ENCODE measurements around the gene ANKRD11. TPM values are rescaled to one million over a fixed set of nuclear protein-coding genes. Genes with fewer than 3 reads are reported as not detected.

ANKRD11 gene
- total RNA-seq, 1 donor from 2014 or later, result 133 TPM

DNA sequence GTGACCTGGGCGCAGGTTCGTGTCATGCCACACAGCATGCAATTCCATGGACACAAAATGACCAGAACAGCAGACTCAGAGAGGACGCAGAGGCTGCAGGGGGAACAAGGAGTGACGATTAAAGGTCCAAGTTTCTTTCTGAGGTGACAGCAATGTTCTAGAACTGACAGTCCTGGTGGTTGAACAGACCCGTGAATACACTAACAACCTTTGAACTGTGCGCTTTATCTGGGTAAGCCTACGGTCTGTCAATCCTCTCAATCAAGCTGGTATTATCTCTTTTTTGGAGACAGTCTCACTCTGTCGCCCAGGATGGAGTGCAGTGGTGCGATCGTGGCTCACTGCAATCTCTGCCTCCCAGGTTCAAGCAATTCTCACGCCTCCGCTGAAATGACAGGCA is 138.7 kb downstream of the ANKRD11 start:
- TF ChIP-seq, protein P1, sequence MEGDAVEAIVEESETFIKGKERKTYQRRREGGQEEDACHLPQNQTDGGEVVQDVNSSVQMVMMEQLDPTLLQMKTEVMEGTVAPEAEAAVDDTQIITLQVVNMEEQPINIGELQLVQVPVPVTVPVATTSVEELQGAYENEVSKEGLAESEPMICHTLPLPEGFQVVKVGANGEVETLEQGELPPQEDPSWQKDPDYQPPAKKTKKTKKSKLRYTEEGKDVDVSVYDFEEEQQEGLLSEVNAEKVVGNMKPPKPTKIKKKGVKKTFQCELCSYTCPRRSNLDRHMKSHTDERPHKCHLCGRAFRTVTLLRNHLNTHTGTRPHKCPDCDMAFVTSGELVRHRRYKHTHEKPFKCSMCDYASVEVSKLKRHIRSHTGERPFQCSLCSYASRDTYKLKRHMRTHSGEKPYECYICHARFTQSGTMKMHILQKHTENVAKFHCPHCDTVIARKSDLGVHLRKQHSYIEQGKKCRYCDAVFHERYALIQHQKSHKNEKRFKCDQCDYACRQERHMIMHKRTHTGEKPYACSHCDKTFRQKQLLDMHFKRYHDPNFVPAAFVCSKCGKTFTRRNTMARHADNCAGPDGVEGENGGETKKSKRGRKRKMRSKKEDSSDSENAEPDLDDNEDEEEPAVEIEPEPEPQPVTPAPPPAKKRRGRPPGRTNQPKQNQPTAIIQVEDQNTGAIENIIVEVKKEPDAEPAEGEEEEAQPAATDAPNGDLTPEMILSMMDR (IDR thresholded peaks at IDR 0.05; ENCODE audit: insufficient read depth, low read length, poor library complexity, severe bottlenecking), result no peak
- no peak overlapping the region for H3K4me3 ChIP-seq (ENCODE audit: low read depth, low read length)
- H3K36me3 ChIP-seq (ENCODE audit: control insufficient read depth, insufficient read depth, low read length), result no peaks in the 10 kb centered on the region
- DNase-seq (ENCODE audit: low read depth), result no peak
- no peaks in the 10 kb centered on the region for H3K27me3 ChIP-seq (ENCODE audit: control insufficient read depth, insufficient read depth, low read length)

DNA sequence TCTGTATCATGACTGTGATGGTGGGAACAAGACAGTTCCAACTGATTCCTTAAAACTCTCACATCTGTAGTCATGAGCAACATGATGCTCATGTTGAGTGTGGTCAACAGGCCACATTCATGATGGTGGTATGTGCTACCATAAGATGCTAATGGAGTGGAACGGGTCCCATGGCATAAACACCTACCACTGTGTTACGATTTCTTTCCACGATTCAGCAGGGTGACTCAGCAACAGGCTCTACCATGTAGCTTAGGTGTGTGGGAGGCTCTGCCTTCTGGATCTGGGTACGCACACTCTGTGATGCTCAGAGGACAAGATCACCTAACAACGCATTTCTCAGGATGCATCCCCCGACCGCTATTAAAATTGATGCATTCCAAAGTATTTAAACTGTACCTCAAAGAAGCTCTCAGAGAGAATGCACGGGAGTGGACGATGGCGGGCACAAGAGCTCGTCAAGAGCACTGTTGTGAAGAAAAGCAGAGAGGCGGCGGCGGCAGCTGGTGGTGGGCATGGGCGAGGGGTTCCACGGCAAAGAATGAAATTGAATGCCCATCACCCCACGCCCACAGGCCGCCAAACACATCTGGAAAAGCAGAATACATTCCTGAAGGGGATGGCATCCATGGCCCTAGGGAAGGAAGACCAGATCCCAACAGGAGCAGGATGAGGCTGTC is 139.5 kb downstream of the ANKRD11 start:
- TF ChIP-seq, protein P1 (IDR thresholded peaks at IDR 0.05; ENCODE audit: insufficient read depth, low read length, poor library complexity, severe bottlenecking), result no peak
- H3K27me3 ChIP-seq (ENCODE audit: control insufficient read depth, insufficient read depth, low read length), result no peaks in the 10 kb centered on the region
- no peaks in the 10 kb centered on the region for H3K36me3 ChIP-seq (ENCODE audit: control insufficient read depth, insufficient read depth, low read length)
- H3K4me3 ChIP-seq (ENCODE audit: low read depth, low read length), result no peak overlapping the region
- DNase-seq (ENCODE audit: low read depth), result peak; percentile 78

DNA sequence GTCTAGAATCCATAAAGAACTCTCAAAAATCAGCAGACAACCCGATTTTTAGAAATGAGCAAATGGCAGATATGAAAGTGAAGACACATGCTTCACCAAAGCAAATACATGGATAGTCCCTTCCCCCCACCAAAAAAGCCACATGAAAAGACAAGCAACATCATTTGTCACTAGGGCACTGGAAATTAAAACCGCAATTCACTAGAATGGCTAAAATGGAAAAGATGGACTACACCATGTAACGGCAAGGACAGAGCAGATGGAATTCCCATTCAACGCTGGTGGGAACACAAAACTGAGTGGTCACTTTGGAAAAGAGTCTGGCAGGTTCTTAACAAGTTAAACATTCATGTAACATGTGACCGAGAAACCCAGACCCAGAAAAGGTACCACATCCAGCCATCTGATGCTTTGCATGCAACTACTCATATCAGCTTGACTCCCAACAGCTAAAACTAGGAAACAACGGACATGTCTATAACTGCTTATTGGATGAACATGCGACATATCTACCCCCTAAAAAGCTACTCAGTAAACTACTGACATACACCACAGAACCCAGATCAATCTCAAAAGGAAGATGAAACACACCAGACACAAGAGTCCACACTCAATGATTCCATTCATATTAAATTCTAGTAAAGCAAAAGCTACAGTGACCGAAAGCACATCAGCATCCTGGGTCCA is 140.3 kb downstream of the ANKRD11 start:
- Histone ChIP-seq H3K36me3 (ENCODE audit: control insufficient read depth, insufficient read depth, low read length) (no peaks in the 10 kb centered on the region), H3K4me3 (ENCODE audit: low read depth, low read length) (no peak overlapping the region), H3K27me3 (ENCODE audit: control insufficient read depth, insufficient read depth, low read length) (no peaks in the 10 kb centered on the region)
- TF ChIP-seq, protein P1 (IDR thresholded peaks at IDR 0.05; ENCODE audit: insufficient read depth, low read length, poor library complexity, severe bottlenecking), result no peak
- no peak for DNase-seq (ENCODE audit: low read depth)

DNA sequence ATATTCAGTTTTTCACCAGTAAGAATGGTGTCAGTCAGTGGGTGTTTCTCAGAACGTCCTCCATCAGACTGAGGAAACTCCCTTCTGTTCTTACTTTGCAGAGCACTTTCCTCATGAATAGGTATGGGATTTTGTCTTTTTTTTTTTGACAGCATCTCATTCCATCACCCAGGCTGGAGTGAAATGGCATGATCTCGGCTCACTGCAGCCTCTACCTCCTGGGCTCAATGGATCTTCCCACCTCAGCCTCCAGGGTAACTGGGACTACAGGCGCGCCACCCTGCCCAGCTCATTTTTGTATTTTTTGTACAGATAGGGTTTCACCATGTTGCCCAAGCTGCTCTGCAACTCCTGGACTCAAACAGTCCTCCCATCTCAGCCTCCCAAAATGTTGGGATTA is 142.6 kb downstream of the ANKRD11 start:
- no peak for DNase-seq (ENCODE audit: low read depth)
- TF ChIP-seq, protein P1 (IDR thresholded peaks at IDR 0.05; ENCODE audit: insufficient read depth, low read length, poor library complexity, severe bottlenecking), result no peak
- no peaks in the 10 kb centered on the region for H3K36me3 ChIP-seq (ENCODE audit: control insufficient read depth, insufficient read depth, low read length)
- no peak overlapping the region for H3K4me3 ChIP-seq (ENCODE audit: low read depth, low read length)
- H3K27me3 ChIP-seq (ENCODE audit: control insufficient read depth, insufficient read depth, low read length), result no peaks in the 10 kb centered on the region

DNA sequence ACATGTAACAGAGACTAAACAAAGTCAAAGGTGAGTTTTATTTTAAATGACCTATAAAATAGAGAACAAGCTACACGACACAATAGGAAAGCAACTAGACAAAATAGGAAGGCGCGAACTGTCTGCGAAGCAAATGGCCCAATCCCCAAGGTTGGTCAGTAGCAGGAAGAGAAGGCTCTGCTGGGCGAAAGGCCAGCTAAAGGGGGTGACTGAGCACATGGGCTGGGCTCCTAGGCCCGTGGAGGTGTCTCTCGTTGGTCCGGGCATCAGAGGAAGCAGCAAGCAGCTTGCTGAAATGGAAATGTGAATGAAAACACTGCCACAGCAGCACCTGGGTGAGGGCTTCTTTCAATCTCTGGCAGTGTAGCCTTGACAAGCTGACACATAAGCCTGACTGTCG is 143.5 kb downstream of the ANKRD11 start:
- H3K27me3 ChIP-seq (ENCODE audit: control insufficient read depth, insufficient read depth, low read length), result no peaks in the 10 kb centered on the region
- H3K36me3 ChIP-seq (ENCODE audit: control insufficient read depth, insufficient read depth, low read length), result no peaks in the 10 kb centered on the region
- TF ChIP-seq, protein P1 (IDR thresholded peaks at IDR 0.05; ENCODE audit: insufficient read depth, low read length, poor library complexity, severe bottlenecking), result no peak
- no peak for DNase-seq (ENCODE audit: low read depth)
- no peak overlapping the region for H3K4me3 ChIP-seq (ENCODE audit: low read depth, low read length)

All from kidney epithelial cell (primary cell).